Motor neuron (in vitro differentiated cells): ENCODE results near the gene HOXC4. TPM values are rescaled to one million over a fixed set of nuclear protein-coding genes. Genes with fewer than 3 reads are reported as not detected.

Experiments
- ATAC-seq, 8 experiments: fragments of 200-7000 bp; cut with Tn5 transposase; replicated peaks in 6 of 8; 2 replicates each; pipeline ENCODE4 v1.8.0; 2021; ENCODE audit warnings: mild to moderate bottlenecking in 8 of 8, moderate library complexity in 8 of 8
- H3K27ac ChIP-seq, 2 donors: fragments of 250-450 bp; sonication (Bioruptor Pico); 2 replicates each; pipeline ENCODE4 v1.9.0; 2021; ENCODE audit warnings: antibody characterized with exemption in 2 of 2, mild to moderate bottlenecking in 2 of 2, moderate library complexity in 1 of 2
- H3K4me1 ChIP-seq, 2 donors: fragments of 250-450 bp; sonication (Bioruptor Pico); replicated peaks in 1 of 2; 2 replicates each; pipeline ENCODE4 v1.6.1; 2021; ENCODE audit warnings: antibody characterized with exemption in 2 of 2, mild to moderate bottlenecking in 2 of 2, moderate library complexity in 1 of 2
- H3K4me3 ChIP-seq, 5 donors: fragments of 250-450 bp; sonication (Bioruptor Pico); 2 replicates each; pipeline ENCODE4 v1.9.0; 2021; ENCODE audit warnings: antibody characterized with exemption in 5 of 5, mild to moderate bottlenecking in 5 of 5, moderate library complexity in 4 of 5
- WGBS, 10 experiments: fragments of 450-650 bp; shearing (Covaris generic); methylation state at CpG; one replicate each; pipeline ENCODE4 v1.0.0; 2022; 5-methylcytosine and 5-hydroxymethylcytosine counted together
- in situ Hi-C, 9 experiments: fragments of 400-800 bp; cut with MboI; loops; one replicate each; pipeline ENCODE4 v1.15.0; 2021; ENCODE audit warnings: low sequenced_read_pairs in 9 of 9, low pct_unique_long_range_greater_than_20kb in 2 of 9; ENCODE audit not compliant: unreplicated experiment in 9 of 9
- total RNA-seq, 8 experiments: library from RNA; unstranded; fragments of 300-600 nt; gene quantifications; 2 replicates each; pipeline versions ENCODE4 v1.2.3 to v1.2.4, GENCODE V29; 2022

The HOXC4 gene
- total RNA-seq, 8 experiments from 2014 or later = 9.5 to 73.9 (median 40.4) TPM

DNA sequence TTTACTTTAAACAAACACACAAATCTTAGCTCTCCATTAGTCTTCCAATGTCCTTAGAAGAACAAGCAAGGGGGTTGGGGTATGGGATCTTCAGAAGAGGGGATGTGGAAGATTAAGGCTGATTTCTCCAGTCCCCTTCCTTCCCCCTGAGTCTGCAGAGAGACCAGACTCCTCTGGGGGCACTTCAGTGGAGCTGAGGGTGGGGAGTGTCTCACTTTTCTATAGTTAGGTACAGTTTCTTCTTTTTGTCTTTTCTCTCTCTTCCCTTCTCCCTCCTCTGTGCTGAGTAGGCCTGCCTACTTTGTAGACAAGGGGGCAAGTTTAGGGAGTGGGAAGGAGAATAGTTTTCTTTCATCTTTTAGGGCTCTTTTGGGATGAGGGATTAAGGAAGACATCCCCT is 2.5 kb downstream of the HOXC4 start:
- in situ Hi-C loops = no loop called here
- no peak for ATAC-seq
- Histone ChIP-seq H3K4me1 (peaks cover 59 to 91% of the 10 kb centered on the region in 2 donors), H3K27ac (peak overlapping the region; percentile 95 to 97), H3K4me3 (peak overlapping the region; percentile 36 to 67 (median 49))

DNA sequence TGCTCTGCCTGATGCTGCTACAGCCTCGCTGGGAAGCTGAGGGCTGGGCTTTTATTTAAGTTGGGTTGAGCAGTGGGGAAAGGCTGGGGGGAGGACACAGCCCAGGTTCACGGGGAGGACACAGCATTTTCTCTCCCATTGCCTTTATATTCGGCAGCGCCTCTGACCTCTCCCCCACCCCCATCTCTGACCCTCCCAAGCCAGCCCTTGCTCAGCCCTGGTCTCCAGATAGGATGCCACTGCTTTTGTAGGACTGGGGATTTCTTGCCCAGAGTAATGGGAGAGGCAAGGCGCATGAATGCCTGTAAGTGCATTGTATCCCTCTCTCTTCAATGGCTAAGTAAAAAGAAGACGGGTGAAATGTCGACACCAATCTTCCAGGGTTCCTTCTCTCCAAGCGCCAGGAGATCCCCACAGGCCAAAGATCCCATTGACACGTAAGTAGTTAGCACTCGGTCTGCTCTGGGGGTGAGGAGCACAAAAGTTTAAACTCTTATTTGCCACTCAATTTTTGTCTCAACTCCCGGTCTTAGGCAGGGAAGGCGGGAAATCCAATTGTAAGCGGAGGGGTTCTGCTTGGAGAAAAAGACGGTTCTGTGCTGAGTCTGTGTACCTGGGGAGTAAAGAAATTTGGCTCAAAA is 4.6 kb downstream of the HOXC4 start:
- ATAC-seq = peak in 4 of 8 experiments; percentile 3 to 17 (median 10)
- in situ Hi-C loops = no loop called here
- H3K27ac ChIP-seq = peak overlapping the region; percentile 95 to 97
- H3K4me1 ChIP-seq = peaks cover 60 to 94% of the 10 kb centered on the region in 2 donors
- WGBS, 10 experiments = 0 to 100% (median 8%) methylated on average over 2 to 8 of the region's 14 CpGs; no CpG with 5 or more reads in 1 of the 10 experiments
- H3K4me3 ChIP-seq = peak overlapping the region; percentile 27 to 67 (median 47)

DNA sequence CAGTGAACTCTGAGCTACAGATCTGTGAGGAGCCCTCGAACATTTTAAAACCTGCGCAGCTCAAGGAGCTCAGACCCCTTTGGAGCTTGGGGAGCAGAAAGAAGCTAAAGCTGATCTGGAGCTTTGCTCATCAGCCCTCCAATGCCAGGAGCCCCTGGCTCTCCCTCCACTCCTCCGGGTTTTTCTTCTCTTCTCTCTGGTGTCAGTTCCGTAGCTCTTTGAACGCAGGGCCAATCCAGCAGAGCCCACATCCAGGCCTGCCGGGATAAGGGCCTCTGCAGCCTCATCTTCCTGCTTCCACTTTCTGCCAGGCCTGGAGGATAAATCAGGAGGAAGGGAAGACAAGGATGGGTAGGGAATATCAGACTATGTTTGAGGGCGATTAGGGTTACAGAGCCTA is 6.0 kb downstream of the HOXC4 start:
- Histone ChIP-seq H3K27ac (peak overlapping the region; percentile 95 to 97), H3K4me3 (peak overlapping the region; percentile 27 to 67 (median 47)), H3K4me1 (peaks cover 60 to 92% of the 10 kb centered on the region in 2 donors)
- 0 to 80% (median 10%) methylated on average over 1 to 7 of the region's 7 CpGs; no CpG with 5 or more reads in 2 of the 10 experiments for WGBS, 10 experiments
- ATAC-seq = peak in 5 of 8 experiments; percentile 20 to 53 (median 36)
- in situ Hi-C loops = no loop called here

DNA sequence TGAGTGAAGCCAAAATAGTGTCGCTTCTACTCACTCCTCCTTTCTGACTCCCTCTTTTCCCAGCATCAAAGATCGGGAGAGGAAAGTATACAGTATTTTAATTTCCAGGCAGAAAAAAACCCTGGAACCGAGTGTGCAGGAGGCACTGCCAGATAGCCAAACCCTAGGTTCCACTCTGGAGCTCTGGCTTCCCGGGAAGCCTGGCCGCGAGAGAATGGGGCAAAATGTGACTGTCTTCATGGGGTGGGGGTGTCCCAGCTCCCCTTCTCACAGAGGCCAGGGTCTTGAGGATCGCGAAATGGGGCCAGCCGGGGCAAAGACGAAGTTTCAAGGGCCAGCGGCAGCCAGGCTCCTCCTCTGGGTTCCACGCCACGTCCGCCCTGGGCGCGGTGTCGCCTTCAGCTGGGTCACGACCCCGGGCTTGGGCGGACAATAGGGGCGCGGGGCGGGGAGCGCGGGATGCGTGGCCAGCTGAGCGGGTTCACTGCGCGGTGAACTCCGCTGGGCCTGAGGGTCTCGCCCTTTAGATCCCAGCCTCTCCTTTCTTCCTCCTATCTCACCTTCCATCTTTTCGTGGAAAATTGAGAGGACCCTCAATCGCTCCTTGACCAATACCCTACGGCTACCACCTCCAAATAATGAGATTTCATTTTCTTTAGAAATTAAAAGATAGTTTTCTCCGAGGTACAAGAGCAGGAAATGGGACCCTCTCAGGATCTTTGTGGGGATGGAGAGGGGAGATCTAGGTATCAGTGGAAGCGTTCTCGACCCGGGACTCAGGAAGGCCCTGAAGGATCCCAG is 6.7 kb downstream of the HOXC4 start:
- ATAC-seq = peak in 5 of 8 experiments; percentile 14 to 47 (median 40)
- H3K27ac ChIP-seq = peak overlapping the region; percentile 95 to 97
- H3K4me1 ChIP-seq = peaks cover 60 to 94% of the 10 kb centered on the region in 2 donors
- H3K4me3 ChIP-seq = peak overlapping the region; percentile 27 to 67 (median 47)
- WGBS, 10 experiments = 0 to 87% (median 24%) methylated on average over 1 to 12 of the region's 38 CpGs; no CpG with 5 or more reads in 2 of the 10 experiments
- in situ Hi-C loops = no loop called here

DNA sequence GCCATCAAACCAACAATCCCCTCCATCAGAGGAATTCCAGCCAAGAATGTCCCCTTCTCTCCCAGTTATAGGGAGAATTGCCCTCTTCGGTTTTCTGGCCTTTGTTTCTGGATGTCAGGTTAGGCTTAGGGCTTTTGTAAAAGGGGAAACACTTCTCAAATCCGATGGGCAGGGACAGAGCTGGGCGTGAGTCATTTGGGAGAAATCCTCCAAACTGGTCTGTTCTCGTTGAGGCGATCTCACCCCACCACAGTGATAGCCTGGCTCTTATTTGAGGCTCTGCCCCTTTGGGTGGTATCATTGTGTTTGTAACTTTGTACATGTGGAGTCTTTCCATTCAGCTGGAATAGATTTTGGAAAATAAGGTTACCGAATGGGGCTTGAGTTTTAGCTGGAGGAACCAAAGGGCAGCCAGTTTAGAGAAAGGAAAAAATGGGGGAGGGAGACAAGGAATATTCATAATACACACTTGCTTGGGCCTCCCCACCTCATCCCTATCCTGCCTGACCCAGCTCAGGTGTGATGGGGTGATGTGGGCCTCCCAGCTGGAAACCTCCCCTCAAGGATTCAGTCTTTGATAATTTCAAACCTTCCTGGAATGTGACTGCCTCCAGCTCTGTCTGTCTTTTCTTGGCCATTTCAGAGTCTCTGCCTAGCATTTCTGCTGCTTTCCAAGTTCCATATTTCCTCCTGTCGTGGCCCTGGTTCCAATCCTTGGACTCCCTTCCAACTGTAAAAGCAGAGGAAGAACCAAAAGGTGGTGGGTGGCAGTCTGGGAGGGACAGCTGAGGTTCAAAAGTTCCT is 7.5 kb downstream of the HOXC4 start:
- Histone ChIP-seq H3K4me3 (peak overlapping the region; percentile 27 to 67 (median 47)), H3K27ac (peak overlapping the region; percentile 95 to 97), H3K4me1 (peaks cover 57 to 88% of the 10 kb centered on the region in 2 donors)
- in situ Hi-C loops = no loop called here
- 0 to 55% (median 7%) methylated on average over 1 to 7 of the region's 7 CpGs; no CpG with 5 or more reads in 2 of the 10 experiments for WGBS, 10 experiments
- ATAC-seq = peak in 5 of 8 experiments; percentile 7 to 35 (median 29)

DNA sequence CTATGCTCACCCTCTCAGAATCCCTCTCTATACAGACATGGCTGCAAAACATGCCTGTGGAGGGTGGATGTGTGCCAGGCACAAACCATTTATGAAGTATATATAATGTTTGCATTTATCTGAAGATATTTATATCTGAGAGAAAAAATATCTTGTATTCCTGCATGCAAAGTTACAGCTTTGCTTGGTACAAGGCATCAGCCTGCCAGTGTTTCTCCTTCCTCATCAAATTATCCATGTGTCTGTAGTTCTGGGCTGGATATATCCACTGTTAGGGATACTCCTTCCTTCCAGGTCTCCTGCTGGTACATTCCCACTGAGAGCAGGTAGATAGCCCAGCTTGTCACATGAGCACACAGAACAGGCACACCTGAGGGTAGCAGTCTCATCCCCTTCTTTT is 12.0 kb downstream of the HOXC4 start:
- Histone ChIP-seq H3K27ac (no peak overlapping the region), H3K4me1 (peaks cover 32 to 60% of the 10 kb centered on the region in 2 donors), H3K4me3 (no peak overlapping the region)
- in situ Hi-C loops = no loop called here
- no peak for ATAC-seq

DNA sequence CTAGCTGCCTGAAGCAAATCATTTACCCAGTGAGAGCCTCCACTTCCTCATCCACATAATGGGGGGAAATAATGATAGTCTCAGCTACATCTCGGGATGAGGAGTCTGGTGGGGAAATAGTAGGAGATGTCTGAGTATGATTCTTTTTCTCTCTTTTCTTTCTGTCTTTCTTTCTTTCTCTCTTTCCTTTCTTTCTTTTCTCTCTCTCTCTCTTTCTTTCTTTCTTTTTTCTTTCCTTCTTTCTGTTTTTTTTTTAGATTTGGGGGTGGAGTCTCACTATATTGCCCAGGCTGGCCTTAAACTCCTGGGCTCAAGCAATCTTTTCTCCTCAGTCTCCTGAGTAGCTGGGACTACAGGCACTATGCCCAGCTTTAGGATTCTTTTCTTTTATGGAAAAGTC is 12.8 kb downstream of the HOXC4 start:
- Histone ChIP-seq H3K4me1 (peaks cover 29 to 60% of the 10 kb centered on the region in 2 donors), H3K27ac (no peak overlapping the region), H3K4me3 (no peak overlapping the region)
- in situ Hi-C loops = no loop called here
- no peak for ATAC-seq
- WGBS, 10 experiments = 88 to 100% (median 100%) methylated on average over 1 of the region's 1 CpG; no CpG with 5 or more reads in 3 of the 10 experiments

DNA sequence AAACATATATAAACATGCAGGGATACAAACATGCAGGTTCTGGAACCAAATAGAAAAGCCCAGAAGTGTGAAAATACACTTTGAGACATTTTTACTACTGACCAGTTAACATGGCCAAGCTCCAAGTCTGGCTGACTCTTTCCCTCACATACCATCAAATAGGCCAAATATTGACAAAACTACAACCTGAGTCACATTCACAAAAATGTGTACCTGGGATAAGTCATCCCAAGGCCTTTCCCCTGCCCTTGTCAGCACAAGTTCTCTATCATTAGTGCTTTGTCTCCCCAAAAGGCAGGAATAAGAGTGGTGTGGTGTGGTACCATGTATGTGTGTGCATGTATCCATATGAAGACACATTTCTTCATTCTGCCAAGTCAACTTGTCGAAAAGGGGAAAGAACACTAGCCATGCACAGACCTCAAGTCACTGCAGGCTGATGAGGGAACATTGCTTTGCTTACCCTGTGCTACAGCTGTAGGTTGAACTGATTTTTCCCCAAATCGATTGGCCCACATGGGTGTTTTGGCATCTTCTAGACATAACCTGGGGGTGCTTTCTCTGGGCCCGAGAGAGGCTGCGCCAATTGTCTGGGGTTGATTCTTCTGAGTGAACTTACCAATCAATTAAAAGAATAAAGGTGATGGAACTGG is 14.9 kb downstream of the HOXC4 start:
- Histone ChIP-seq H3K4me1 (peaks cover 15 to 50% of the 10 kb centered on the region in 2 donors), H3K4me3 (no peak overlapping the region), H3K27ac (no peak overlapping the region)
- WGBS, 10 experiments = 44 to 100% (median 80%) methylated on average over 1 to 3 of the region's 4 CpGs; no CpG with 5 or more reads in 3 of the 10 experiments
- no peak for ATAC-seq
- in situ Hi-C loops = no loop called here

DNA sequence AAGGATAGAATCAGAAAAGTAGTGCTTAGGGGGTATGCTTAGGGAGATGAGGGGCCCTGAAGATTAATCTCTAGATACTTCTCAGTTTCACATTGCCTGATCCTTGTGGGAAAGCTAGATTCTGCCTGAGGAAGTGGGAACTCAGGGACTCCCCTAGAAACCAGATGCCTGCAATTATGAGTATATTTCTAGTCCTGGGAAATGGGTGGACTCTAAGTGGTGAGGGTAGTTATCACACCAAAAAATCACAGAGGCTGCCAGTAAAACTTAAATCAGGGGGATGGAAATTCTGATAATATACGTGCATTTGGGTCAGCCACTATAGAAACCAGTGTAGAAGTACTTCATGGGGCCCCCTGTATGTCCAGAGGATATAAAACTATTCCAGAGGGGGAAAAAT is 18.3 kb downstream of the HOXC4 start:
- peak overlapping the region in 1 of 2 donors; percentile 53 for H3K27ac ChIP-seq
- no peak for ATAC-seq
- in situ Hi-C loops = no loop called here
- 33 to 100% (median 60%) methylated on average over 1 of the region's 1 CpG; no CpG with 5 or more reads in 5 of the 10 experiments for WGBS, 10 experiments
- H3K4me3 ChIP-seq = no peak overlapping the region
- H3K4me1 ChIP-seq = peaks cover 41 to 63% of the 10 kb centered on the region in 2 donors

DNA sequence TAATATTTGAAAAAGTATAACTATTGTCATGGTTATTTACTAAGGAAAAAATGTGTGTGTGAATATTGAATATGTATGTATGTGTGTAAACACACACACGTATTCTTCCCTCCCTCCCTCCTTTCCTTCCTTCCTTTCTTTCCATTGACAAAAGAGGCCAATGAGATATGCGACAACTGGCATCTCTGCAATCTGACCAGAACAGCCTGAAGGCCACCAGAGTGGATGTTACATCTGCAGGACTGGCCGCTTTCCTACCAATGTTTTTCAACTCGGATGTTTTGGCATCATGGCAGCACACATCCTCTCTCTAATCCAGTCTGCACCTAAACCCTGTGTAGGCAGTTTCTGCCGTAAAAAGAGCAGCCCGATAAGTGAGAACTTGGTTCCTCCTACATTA is 20.7 kb downstream of the HOXC4 start:
- in situ Hi-C loops = no loop called here
- 14 to 100% (median 75%) methylated on average over 1 to 6 of the region's 6 CpGs; no CpG with 5 or more reads in 2 of the 10 experiments for WGBS, 10 experiments
- peaks cover 46 to 60% of the 10 kb centered on the region in 2 donors for H3K4me1 ChIP-seq
- no peak overlapping the region for H3K4me3 ChIP-seq
- no peak for ATAC-seq
- peak overlapping the region in 1 of 2 donors; percentile 100 for H3K27ac ChIP-seq

DNA sequence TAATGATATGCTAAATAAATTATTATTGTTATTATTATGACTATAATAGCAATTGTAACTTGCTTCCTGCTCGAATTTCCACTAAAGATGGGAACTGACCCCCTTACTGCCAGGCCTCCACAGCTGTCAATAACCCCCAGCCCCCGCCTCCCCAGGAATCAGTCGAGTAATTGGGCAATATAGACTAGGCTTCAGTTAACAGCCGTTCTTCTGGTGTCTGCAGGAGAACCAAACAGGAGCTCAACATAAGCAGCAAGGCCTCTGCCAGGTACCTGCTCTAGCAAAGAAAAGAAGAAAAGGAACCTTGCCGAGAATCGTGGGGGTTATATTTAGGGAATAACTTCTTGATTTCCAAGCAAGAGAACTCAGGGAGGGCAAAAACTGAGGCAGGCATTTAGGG is 21.8 kb downstream of the HOXC4 start:
- Histone ChIP-seq H3K27ac (peak overlapping the region; percentile 72 to 100), H3K4me3 (peak overlapping the region in 2 of 5 donors; percentile 6 to 7), H3K4me1 (peaks cover 46 to 60% of the 10 kb centered on the region in 2 donors)
- in situ Hi-C loops = no loop called here
- WGBS, 10 experiments = 0 to 71% (median 27%) methylated on average over 1 to 4 of the region's 6 CpGs; no CpG with 5 or more reads in 4 of the 10 experiments
- peak in 4 of 8 experiments; percentile 37 to 61 (median 53) for ATAC-seq

DNA sequence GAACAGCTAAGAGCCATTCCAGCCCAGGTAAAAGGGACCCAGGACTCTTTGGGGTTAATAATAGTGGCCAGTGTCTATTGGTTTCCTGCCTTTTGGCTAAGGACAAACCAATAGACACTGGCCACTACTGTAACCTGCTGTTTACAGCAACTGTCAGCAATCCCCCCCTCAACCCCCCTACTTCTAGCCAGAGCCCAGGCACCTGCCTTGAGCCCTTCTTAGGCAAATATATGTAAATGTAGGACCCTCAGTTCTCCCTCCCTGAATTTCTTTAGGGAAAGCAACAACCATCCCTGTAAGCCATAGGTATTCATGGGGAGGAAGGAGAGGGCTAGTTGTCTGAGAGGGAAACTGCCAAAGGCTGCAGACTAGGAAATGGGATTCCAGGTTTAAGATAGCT is 22.3 kb downstream of the HOXC4 start:
- ATAC-seq = peak in 6 of 8 experiments; percentile 18 to 59 (median 37)
- H3K4me3 ChIP-seq = peak overlapping the region in 2 of 5 donors; percentile 7 to 8
- H3K27ac ChIP-seq = peak overlapping the region; percentile 72 to 100
- in situ Hi-C loops = no loop called here
- peaks cover 45 to 54% of the 10 kb centered on the region in 2 donors for H3K4me1 ChIP-seq
